Measurements from ENCODE around the gene ST8SIA4.

The ST8SIA4 gene

DNA sequence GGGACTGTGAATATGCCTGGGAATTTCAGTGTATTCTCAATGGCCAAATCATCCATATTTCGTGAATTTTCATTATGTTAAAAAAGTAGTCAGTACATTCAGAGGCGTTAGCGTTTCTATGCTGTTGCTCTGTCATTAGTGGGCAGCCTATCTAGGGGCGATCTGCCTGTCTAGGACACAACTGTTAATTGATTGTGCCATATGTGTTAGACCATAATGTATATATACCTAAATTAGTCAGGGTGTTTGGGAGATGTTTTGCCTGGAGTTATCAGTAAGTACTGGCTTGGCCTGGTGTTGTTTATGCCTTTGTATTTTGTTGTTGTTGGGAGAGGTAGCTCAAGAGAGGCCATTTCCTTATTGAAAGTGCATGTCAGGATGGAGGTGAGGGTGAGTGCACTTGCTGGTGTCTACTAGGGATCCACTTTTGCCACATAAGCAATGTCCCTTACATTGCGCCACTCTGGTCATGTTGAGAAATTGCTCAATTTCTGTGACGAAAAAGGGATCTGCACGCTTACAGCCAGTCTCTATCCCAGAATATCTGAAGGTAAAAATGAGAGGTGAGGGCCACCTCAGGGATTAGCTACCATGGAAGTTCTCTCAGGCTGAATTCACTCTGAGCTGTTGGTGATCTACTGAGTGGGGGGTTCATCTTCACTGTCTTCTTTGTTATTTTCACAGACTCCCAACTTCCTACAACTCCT lies 123.3 kb downstream of the ST8SIA4 start:
- no peak for DNase-seq

DNA sequence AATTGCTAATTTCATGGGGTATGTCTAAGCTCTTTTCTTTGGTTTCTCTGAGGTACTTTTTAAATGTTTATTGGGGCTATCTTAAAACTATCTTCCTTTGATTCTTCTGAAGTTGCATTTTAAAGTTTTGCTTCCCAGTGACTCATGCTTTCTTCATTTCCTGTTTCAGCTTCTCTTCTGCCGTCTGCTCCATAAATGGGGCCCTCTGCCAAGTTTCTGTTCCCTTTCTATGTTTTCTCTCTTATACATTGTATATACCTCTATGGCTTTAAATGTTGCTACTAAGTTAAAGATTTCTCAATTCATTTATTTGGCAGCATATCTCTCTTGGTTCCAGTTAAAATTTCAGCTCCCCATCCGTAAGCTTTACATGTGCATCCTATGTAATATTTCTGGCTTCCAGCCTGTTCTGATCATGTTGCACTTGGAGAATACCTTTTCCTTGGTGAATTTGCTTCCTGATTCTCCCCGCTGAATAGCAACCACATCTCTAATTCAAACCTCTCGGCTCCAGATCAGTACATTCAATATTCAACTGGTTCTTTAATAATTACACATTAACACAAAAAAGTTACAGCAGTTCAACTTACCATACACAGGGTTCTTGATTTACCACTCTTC lies 125.3 kb downstream of the ST8SIA4 start:
- DNase-seq, result no peak

DNA sequence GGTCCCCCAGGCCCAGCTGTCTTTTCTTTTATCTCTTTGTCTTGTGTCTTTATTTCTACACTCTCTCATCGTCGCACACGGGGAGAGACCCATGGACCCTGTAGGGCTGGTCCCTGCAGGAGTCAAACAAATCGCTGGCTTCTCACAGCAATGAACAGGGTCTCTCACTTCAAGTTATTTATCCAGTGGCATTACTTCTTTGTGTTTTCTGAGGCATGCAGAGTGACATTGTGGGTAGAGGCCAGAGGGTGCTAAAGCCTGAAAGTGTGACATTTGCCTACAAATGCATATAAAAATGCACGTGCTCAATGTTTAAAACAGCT lies 127.6 kb downstream of the ST8SIA4 start:
- DNase-seq, result no peak

DNA sequence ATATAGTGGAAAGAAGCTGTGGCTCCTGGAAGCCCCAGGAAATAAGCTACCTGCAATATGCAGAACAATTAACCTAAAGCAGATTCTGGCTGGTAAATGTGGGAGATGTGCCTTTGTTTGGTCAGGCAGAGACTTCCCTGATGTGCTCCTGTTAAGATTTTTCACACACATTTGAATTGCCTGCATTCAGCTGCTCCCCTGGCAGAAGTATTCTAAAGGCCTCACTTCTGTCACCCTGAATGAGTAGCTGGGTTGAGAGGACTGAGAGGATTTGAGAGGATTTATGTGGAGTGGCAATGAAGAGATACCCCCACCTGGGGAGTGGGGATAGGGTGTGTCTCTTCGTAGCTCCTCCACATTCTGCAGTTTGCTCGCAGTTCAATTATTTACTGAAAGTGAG lies 130.5 kb downstream of the ST8SIA4 start:
- DNase-seq, result no peak

DNA sequence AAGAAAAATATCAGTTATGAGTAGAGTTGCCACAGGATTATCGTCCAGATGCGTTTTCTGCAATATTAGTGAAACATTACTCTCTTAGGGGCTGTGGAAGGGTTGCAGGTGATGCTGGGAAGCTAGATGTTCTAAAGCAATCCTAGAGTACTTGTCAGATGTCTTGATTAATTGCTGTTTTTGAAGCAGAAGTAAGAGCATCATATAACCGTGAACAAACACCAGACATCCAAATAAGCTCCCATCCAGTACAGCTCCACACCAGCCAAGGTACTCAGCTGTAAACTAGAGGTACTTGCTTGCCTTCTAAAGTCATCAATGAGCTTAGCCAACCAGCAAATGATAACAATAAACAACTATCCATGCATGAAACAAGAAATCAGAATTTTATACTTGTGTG lies 131.1 kb downstream of the ST8SIA4 start:
- no peak for DNase-seq

DNA sequence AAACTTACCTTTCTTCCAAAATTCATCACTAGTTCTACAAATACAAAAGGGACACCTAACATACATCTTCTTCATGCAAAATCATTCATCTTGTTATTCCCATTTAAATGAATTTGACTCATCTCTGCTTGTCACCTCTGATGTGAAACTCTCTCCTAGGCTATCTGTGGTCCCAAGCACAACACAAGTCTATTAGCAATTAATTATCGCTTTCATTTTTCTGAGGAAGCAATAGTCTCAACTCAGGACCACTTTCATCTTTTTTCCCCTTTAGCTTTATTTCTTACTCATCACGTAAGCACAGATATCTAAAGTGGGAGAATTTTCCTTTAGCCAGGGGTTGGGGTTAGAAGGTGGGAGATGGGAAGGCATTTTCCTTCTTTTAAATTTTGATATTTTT lies 131.9 kb downstream of the ST8SIA4 start:
- DNase-seq, result no peak

DNA sequence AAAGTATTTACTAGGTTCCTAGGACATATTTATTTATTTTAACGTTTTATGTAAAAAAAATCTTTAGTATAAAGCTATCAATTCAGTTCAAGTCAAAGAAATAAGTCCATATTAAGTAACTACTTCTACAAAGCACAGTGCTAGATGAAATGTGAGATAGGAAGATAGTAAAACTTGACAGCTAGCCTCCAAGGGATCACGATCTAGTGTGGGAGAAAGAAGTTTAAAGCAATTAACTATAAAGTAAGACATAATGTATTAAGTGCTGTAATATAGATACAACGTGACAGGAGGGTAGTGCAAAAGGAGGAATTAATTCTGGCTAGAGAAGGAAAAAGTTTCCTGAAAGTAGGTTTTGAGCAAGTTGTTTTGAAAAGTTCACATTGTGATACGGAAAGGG lies 134.9 kb downstream of the ST8SIA4 start:
- DNase-seq, result no peak

DNA sequence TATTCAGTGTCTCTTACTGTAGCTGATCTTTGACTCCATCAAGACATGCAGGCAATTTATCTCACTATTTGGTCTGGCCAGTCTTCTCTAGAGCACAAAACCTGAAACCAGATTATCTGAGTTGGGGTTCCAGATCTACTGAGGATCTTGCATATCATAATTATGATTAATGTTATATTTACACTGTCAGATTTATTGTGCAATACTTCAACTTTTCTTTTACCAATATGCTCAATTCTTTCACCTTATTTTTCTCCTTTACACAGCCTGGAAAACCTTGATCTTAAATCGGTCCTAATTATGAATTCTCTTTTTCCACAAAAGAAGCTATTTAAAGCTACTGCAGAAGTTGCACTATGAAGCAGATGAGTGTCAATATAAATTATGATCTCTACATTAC lies 140.1 kb downstream of the ST8SIA4 start:
- no peak for DNase-seq

DNA sequence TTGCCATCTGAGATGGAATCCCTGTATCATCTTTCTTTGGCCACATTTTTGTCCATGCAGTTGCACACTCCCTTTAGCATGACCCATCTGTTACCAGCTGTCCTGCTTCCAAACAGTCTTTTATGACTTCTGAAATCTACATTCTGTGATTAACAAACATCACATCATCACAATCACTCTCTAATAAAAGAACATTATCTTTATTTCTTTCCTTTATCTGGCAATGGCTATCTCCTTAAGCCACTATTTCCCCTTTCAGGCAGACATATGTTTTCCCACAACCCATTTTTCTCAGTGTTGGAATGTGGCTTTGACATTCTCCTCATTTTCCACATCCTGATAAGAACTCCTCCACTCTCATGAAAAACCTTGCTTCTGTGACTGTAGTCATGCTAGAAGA lies 141.0 kb downstream of the ST8SIA4 start:
- no peak for DNase-seq

DNA sequence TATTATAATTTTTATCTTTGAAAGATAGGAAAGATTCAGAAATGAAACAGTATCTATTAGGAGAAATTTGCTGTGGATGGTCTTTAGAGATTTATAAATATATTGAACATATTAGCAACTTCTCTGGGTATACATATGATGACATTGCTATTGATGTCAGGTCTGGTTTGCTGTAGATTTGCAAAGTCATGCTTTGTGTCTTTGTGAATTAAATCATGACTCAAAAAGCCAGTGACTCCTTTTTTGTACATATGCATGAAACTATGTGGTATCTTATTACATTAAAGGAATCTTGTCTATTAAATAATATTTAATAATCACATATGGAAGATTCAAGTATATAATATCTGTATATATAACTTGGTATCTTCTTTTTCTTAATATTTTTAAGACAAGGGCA lies 141.9 kb downstream of the ST8SIA4 start:
- DNase-seq, result no peak

DNA sequence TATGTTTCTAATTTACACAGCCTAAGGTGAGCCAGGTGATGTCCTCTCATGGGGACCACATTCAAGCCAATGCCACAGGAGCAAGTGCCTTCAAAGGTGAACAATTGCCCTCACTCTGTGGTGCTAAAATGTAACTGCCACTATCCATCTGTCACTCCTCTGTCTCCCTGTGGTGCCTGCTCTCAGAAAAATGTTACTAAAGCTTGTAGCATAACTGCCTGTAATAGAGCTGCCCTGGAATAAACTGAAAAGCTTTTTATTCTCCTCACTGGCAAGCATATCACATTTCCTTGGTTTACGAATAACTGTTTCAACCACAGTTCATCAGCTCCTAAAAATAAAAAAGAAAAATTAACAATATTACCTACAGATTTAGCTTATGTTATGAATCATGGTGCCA lies 142.4 kb downstream of the ST8SIA4 start:
- no peak for DNase-seq

DNA sequence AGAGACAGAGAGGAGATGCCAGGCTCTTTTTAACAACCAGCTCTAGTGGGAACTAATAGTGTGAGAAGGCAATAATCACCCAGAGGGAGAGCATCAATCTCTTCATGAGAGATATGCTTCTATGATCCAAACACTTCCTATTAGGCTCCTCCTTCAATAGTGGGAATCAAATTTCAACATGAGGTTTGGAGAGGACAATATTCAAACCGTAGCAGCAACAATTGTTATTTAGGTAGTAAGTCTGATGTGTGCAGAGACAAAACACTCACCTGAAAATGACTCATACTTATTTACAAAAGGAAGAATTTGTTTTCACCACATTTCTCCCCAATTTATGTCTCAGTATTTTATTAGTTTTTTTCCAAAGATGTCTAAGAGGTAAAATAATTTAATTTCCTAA lies 144.3 kb downstream of the ST8SIA4 start:
- DNase-seq, result no peak

DNA sequence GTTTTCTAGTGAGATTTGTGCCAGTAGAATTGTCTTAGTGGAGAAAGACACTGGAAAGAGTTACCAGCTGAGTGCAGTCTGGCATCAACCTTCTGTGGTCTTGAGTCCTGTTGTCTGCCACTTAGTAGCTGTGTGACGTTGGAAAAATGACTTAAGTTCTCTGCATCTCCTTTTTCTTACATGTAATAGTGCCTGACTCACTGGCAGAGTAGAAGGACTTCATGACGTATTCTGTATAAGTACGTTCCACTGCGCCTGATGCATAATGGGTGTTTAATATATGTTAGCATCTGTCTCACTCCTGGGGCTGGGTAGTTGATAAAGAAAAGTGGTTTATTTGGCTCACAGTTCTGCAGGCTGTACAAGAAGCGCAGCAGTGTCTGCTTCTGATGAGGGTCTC lies 144.8 kb downstream of the ST8SIA4 start:
- DNase-seq, result no peak

DNA sequence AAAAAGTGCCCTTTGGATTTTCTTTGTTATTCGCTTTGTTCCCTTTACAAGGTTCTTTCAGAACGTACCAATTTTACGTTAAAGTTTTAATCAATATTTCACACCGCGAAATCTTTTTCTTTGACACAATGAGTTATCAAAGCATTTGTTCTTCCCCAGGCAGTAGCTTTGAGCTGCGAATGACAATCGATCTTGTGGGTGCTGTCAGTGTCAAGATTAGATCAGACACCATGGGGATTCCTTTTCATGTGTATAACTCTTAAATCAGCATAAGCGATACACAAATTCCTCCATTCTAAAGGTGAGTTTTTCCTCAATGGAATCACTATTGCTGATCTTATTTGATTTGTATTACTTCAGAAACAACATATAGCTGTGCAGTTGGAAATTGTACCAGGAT lies 145.5 kb downstream of the ST8SIA4 start:
- no peak for DNase-seq
